22Rv1 (cell line): Measurements from ENCODE around the gene TMEM39B.
"Not testable (repeated sequence)": the region's sequence is repeated elsewhere in the genome, so short reads cannot be mapped to it uniquely, and the experiment has no call there.

Experiments used
- H3K27ac ChIP-seq: fragments of 450-650 bp; 2 replicates; pipeline ENCODE4 v1.5.1; 2017
- ZFX ChIP-seq: fragments of 450-650 bp; IDR thresholded peaks from 2 replicates; pipeline ENCODE4 v1.6.1; 2017; ENCODE audit warnings: antibody characterized with exemption, borderline replicate concordance
- TF ChIP-seq, protein P1 (sequence below): fragments of 450-650 bp; IDR thresholded peaks from 2 replicates; pipeline ENCODE4 v1.5.1; 2017; ENCODE audit warnings: mild to moderate bottlenecking

Gene TMEM39B

GRCh38 chr1:32068957-32069588 is 3.7 kb upstream of the TMEM39B start:
- H3K27ac ChIP-seq, result no peak overlapping the region
- TF ChIP-seq, protein P1, sequence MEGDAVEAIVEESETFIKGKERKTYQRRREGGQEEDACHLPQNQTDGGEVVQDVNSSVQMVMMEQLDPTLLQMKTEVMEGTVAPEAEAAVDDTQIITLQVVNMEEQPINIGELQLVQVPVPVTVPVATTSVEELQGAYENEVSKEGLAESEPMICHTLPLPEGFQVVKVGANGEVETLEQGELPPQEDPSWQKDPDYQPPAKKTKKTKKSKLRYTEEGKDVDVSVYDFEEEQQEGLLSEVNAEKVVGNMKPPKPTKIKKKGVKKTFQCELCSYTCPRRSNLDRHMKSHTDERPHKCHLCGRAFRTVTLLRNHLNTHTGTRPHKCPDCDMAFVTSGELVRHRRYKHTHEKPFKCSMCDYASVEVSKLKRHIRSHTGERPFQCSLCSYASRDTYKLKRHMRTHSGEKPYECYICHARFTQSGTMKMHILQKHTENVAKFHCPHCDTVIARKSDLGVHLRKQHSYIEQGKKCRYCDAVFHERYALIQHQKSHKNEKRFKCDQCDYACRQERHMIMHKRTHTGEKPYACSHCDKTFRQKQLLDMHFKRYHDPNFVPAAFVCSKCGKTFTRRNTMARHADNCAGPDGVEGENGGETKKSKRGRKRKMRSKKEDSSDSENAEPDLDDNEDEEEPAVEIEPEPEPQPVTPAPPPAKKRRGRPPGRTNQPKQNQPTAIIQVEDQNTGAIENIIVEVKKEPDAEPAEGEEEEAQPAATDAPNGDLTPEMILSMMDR, result no peak
- TF ChIP-seq ZFX, result no peak

DNA sequence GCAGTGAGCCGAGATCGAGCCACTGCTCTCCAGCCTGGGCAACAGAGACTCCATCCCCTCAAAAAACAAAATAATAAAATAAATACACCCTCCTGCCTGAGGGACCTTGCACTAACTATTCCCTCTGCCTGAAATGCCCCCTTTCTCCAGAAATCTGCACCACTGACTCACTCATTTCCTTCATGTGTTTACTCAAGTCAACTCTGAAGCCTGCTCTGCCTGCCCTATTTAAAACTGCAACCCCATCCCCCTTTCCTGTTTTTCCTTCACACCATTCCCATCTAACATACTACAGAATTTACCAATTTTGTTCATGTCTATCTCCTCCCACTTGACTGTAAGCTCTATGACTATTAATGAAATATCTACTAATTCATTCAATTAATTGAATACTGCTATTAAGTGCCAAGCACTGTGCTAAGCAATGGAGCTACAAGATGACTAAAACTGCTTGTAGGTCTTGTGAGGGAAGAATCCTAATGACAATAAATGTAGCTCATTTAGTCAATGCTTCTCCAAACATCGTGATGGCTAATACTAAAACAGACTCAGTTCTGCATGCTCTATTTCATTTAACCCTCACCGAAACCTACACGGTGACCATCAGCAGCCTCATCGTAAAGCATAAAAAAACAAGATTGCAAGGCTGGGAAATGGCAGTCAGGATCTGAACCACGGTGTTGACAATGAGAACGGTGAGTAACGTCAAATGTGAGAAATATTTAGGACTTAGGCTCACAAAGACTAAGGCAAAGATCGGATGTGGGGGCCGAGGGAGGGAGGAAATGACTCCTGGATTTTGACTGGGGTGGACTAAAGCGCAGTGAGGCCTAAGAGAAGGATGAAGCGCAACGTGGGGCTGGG is 749 bp upstream of the TMEM39B start:
- no peak for TF ChIP-seq ZFX
- TF ChIP-seq, protein P1, result no peak
- peak overlapping the region; percentile 86 for H3K27ac ChIP-seq

DNA sequence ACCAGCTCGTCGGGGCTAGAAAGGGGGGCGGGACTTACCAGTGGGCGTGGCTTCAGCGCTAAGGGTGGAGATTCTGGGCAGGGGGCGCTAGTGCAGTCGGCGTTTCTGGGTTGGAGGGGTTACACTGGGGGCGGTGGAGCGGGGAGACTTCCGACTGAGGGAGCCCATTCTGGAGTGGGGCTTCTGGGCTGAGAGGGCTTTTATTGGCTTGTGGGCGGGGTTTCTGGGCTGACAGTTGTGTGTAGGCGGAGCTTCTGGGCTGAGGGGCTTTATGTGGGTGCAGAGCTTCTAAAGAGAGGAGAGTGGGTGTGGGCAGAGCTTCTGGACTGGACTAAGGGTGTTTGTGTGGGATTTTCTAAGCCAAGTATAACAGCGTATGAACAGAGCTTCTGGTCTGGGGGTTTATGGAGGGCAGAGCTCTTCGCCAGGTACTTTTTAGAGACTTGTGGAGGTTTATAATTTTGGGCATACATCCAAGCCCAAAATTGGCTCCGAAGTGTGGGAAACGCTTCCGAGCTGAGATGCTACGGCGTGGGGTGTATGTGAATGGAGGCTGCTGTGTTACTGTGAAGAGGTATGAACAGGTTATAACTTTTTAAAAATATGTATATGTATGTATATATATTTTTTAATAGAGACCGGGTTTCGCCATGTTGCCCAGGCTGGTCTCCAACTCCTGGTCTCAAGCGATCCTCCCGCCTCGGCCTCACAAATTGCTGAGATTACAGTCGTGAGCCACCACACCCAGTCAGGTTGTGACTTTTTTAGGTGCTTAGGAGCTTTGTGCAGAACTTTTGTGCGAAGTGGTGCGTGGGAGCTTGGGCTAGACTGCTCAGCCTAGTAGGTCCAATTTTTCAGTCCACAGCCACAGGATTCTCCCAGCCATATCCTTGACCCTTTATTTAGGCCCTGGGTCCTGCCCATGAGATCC is 825 bp downstream of the TMEM39B start:
- TF ChIP-seq, protein P1, result peak; percentile 39; the same call in 1 of the 2 replicates
- TF ChIP-seq ZFX, result no peak
- peak overlapping the region; percentile 86 for H3K27ac ChIP-seq

DNA sequence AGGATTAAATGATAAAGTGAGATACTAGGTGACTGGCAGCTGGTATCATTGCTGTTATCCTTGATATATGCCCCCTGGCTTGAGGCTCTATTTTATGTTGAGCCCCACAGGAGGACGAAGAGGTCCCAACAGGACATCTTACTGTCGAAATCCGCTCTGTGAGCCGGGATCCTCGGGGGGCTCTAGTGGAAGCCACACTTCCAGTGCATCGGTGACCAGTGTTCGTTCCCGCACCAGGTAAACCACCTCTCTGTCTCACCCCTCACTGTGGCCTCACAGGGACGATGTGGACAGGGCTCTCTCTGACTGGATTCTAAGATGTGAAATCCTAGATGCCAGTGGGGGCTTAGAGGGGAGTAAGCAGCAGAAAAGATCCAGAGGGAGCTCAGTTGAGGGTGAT is 2.1 kb downstream of the TMEM39B start:
- H3K27ac ChIP-seq, result no peak overlapping the region
- no peak for TF ChIP-seq ZFX
- TF ChIP-seq, protein P1, result no peak

- TF ChIP-seq, protein P1, result no peak
- no peak for TF ChIP-seq ZFX
- H3K27ac ChIP-seq, result no peak overlapping the region
These were observed 4.7 kb downstream of the TMEM39B start for GRCh38 chr1:32077451-32077850.

DNA sequence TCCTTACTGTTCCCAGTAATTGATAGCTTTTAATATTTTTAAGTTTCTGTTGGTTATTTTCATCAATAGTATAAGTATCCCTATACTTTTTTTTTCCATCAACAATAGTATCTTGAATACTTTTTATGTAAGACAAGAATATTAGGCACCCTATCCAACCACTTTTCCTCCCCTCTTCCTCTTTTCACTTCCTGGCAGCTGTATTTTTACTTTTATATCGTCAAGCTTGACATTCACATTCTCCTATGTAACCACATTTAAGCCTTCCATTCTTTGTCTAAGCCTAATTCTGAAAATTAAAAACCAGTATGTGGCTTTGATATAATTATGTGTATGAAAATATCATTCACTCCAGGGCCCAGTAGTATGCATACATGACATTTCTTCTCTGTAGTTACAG is 9.3 kb downstream of the TMEM39B start:
- no peak overlapping the region for H3K27ac ChIP-seq
- no peak for TF ChIP-seq ZFX
- TF ChIP-seq, protein P1, result no peak

GRCh38 chr1:32086381-32086780 is 13.6 kb downstream of the TMEM39B start:
- not testable (repeated sequence) for H3K27ac ChIP-seq
